GM23248 (cell line): ENCODE measurements around the gene CAMTA1.

Experiments
- EZH2 ChIP-seq: fragments of 200-600 bp; sonication (generic); IDR thresholded peaks from 2 replicates; pipeline ENCODE4 v1.6.1; 2018; ENCODE audit warnings: antibody characterized with exemption, mild to moderate bottlenecking; ENCODE audit not compliant: insufficient read depth, poor library complexity, severe bottlenecking
- EZH2phosphoT487 ChIP-seq: fragments of 200-600 bp; sonication (generic); IDR thresholded peaks from 2 replicates; pipeline ENCODE4 v1.6.1; 2018; ENCODE audit warnings: antibody characterized with exemption, moderate library complexity, mild to moderate bottlenecking, low read depth; ENCODE audit not compliant: insufficient read depth

GRCh38 chr1:6989212-6990159 is 204.2 kb downstream of the CAMTA1 start:
- TF ChIP-seq EZH2phosphoT487 (no peak), EZH2 (no peak)
